AG09309 (cell line): ENCODE measurements around the gene C12orf57.

Source experiments
- DNase-seq: peaks from one replicate; pipeline ENCODE4 v3.0.0-alpha.2; 2010; ENCODE audit warnings: low read depth
- H3K4me3 ChIP-seq: 2 replicates; pipeline ENCODE4 v1.5.1; 2011; ENCODE audit warnings: mild to moderate bottlenecking, low read depth, low read length, moderate library complexity; ENCODE audit not compliant: control insufficient read depth
- TF ChIP-seq, protein P1 (sequence below): IDR thresholded peaks from 2 replicates; pipeline ENCODE4 v1.5.1; 2011; ENCODE audit warnings: mild to moderate bottlenecking, low read depth, low read length, inconsistent platforms; ENCODE audit not compliant: insufficient read depth, control insufficient read depth; ENCODE audit errors: missing control alignments

C12orf57 gene

DNA sequence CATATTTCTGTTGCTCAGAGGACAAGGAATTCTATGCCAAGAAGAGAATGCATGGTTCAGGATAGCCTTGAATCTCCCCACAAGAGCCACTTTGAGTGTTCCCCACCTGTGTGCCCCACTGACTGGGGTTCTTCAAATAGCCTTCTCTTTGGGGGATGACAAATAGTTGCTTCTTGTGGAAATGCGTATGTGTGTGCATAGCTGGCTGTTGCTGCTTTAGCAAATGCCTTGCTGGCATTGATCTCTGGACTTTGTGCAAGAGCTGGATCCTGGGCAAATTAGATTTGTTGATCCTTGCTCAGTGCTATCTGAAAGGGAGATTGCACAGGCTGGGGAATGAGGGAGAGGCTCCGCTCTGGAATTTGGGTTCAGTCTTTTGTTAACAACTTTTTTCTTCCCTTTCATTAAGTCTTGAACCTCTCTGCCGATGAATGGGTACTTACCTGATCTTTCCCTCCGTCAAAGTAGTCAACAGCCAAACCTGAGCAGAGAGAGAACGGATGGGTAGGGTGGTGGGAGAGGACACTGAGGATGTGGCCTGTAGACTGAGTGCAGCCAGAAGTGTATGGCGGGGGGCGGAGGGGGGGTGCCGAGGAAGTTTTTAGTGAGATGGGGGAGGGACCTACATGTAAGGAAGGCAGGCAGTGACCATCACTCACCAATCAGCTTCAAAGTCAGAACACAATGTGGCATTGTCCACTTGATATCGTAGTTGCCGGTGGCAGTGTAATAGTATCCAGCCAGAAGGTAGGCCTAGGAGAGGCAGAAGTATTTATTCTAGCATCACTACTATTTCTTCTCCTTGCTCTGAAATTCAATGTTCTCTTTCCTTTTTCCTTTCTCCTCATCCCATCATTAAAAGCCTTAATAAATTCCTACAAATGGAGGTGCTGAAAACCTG is 37.6 kb downstream of the C12orf57 start:
- H3K4me3 ChIP-seq, result no peak overlapping the region
- DNase-seq, result no peak
- TF ChIP-seq, protein P1, sequence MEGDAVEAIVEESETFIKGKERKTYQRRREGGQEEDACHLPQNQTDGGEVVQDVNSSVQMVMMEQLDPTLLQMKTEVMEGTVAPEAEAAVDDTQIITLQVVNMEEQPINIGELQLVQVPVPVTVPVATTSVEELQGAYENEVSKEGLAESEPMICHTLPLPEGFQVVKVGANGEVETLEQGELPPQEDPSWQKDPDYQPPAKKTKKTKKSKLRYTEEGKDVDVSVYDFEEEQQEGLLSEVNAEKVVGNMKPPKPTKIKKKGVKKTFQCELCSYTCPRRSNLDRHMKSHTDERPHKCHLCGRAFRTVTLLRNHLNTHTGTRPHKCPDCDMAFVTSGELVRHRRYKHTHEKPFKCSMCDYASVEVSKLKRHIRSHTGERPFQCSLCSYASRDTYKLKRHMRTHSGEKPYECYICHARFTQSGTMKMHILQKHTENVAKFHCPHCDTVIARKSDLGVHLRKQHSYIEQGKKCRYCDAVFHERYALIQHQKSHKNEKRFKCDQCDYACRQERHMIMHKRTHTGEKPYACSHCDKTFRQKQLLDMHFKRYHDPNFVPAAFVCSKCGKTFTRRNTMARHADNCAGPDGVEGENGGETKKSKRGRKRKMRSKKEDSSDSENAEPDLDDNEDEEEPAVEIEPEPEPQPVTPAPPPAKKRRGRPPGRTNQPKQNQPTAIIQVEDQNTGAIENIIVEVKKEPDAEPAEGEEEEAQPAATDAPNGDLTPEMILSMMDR, result no peak

DNA sequence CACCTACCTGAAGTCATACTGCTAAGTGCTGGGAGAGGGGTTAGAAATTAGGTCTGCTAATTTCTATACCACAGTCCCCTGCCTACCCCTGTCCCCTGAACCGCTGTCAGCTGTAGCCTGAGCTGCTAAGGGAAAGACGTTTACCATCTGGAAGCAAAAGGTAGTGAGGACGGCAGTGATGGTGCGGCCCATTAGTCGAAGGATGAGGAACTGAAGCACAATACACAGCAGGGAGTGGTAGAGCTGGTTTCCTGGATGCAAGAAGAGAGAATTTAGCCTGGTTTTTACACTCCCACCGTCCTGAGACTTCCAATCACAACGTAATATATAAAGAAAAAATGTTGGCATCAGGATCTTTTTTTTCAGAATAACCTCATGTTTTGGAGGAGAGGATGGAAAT is 38.7 kb downstream of the C12orf57 start:
- TF ChIP-seq, protein P1, result no peak
- DNase-seq, result no peak

DNA sequence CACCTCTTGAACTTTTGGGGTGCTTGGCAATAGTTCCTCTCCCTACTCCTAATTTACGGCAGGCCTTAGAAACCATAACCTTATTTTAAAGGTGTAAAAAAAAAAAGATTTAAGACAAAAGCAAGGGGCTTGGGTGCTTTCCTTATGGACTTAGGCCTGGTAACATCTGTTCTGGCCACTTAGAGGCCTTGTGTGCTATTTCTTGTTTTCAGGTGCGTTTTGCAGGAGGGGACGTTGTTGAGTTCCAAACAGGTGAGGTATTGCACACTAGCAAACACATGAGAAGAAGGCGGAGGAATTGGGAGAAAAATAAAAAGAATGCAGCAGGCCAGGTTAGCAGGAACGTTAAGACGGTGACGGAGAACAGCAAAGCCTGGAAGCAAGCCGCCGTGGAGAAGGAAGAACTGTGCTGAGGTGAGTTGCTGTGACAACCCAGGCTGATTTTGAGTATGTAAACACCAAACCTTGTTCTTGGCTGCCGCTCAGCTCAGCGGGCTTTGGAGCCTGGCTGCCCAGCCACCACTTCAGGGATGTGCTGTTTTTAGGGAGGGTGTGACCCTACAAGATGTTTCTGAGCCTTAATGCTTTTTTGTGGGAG is 44.2 kb downstream of the C12orf57 start:
- no peak for DNase-seq
- TF ChIP-seq, protein P1, result no peak
- H3K4me3 ChIP-seq, result no peak overlapping the region

More for the DNA sequence above, 38.7 kb downstream of the C12orf57 start:
- no peak overlapping the region for H3K4me3 ChIP-seq
